HEK293 (cell line): ENCODE data around the gene GARRE1.

Experiments used
- YY1 ChIP-seq: fragments of 450-650 bp; formaldehyde crosslinking; IDR thresholded peaks from 2 replicates; pipeline ENCODE4 v1.5.1; 2018; ENCODE audit warnings: missing biosample characterization, missing genetic modification characterization
- ZNF138 ChIP-seq: fragments of 450-650 bp; formaldehyde crosslinking; IDR thresholded peaks from 2 replicates; pipeline ENCODE4 v1.5.1; 2016; ENCODE audit warnings: missing biosample characterization, missing genetic modification characterization, borderline replicate concordance
- ZNF274 ChIP-seq, 2 experiments: fragments of 200-500 bp in 1 of 2; fragments of 450-650 bp in 1 of 2; sonication (Bioruptor generic) in 1 of 2; formaldehyde crosslinking in 1 of 2; IDR thresholded peaks; 2 replicates each; pipeline versions ENCODE4 v1.5.1 to v1.6.1; 2014 to 2016; ENCODE audit warnings: borderline replicate concordance in 1 of 2, inconsistent platforms in 1 of 2, low read length in 1 of 2, missing biosample characterization in 1 of 2, missing genetic modification characterization in 1 of 2
- ZNF292 ChIP-seq: fragments of 450-650 bp; formaldehyde crosslinking; IDR thresholded peaks from 2 replicates; pipeline ENCODE4 v1.5.1; 2016; ENCODE audit warnings: low read depth, missing biosample characterization, missing genetic modification characterization, borderline replicate concordance
- ZNF302 ChIP-seq: fragments of 450-650 bp; formaldehyde crosslinking; IDR thresholded peaks from 2 replicates; pipeline ENCODE4 v1.5.1; 2016; ENCODE audit warnings: missing biosample characterization, missing genetic modification characterization, low read depth
- ZNF629 ChIP-seq: fragments of 450-650 bp; formaldehyde crosslinking; IDR thresholded peaks from 2 replicates; pipeline ENCODE4 v1.5.1; 2017; ENCODE audit warnings: missing biosample characterization, missing genetic modification characterization
- ZNF677 ChIP-seq: fragments of 450-650 bp; IDR thresholded peaks from 2 replicates; pipeline ENCODE4 v1.5.0; 2018; ENCODE audit warnings: missing biosample characterization, mild to moderate bottlenecking, missing genetic modification characterization, moderate library complexity
- TF ChIP-seq, protein P1 (sequence below): fragments of 450-650 bp; formaldehyde crosslinking; IDR thresholded peaks from 2 replicates; pipeline ENCODE4 v1.5.1; 2016; ENCODE audit warnings: missing biosample characterization, missing genetic modification characterization

DNA sequence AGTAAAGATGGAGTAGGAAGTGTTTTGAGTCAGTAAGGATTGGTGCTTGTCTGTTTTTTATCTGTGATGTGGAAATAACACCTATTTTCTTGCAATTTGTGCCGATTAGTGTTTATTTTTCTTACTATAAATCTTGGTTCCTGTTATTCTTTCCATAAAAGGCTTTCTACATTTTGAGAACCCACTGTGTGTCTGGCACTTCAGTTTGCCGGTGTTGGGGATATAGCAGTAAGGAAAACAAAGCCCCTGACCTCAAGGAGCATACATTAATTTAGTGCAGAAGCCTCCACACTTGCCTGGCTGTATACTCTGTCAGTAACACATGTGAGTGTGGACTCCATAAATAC, 35.6 kb upstream of the GARRE1 start:
- TF ChIP-seq ZNF302, result 0 out of 2 replicates have a peak, but pooled peaks have one; percentile 2
- no peak for TF ChIP-seq ZNF138 (tag by site-specific recombination)
- no peak for TF ChIP-seq ZNF292 (tag by site-specific recombination)
- TF ChIP-seq, protein P1, sequence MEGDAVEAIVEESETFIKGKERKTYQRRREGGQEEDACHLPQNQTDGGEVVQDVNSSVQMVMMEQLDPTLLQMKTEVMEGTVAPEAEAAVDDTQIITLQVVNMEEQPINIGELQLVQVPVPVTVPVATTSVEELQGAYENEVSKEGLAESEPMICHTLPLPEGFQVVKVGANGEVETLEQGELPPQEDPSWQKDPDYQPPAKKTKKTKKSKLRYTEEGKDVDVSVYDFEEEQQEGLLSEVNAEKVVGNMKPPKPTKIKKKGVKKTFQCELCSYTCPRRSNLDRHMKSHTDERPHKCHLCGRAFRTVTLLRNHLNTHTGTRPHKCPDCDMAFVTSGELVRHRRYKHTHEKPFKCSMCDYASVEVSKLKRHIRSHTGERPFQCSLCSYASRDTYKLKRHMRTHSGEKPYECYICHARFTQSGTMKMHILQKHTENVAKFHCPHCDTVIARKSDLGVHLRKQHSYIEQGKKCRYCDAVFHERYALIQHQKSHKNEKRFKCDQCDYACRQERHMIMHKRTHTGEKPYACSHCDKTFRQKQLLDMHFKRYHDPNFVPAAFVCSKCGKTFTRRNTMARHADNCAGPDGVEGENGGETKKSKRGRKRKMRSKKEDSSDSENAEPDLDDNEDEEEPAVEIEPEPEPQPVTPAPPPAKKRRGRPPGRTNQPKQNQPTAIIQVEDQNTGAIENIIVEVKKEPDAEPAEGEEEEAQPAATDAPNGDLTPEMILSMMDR (tag by site-specific recombination), result no peak
- no peak for TF ChIP-seq ZNF677 (tag by site-specific recombination)
- TF ChIP-seq YY1, result no peak
- no peak for TF ChIP-seq ZNF629 (tag by site-specific recombination)
- no peak for TF ChIP-seq ZNF274 (IDR thresholded peaks at IDR 0.05; ENCODE audit: low read length)
- TF ChIP-seq ZNF274 (tag by site-specific recombination; IDR thresholded peaks at IDR 0.05; ENCODE audit: borderline replicate concordance), result no peak
